HG02885 (cell line): ENCODE results near the gene TCF25.
"Not testable (repeated sequence)": the region's sequence is repeated elsewhere in the genome, so short reads cannot be mapped to it uniquely, and the experiment has no call there.

Experiments
- ATAC-seq: cut with Tn5 transposase; IDR thresholded peaks from one replicate; pipeline ENCODE4 v1.9.1; 2021; ENCODE audit warnings: mild to moderate bottlenecking; ENCODE audit not compliant: unreplicated experiment, poor library complexity

The TCF25 gene

GRCh38 chr16:89873109-89873971, at the start of gene TCF25:
TSS of gene TCF25 (plus strand) at chr16:89873592. CDS start at chr16:89873668, 76 bp downstream.
- ATAC-seq, result peak; percentile 42

- not testable (repeated sequence) for ATAC-seq
These were observed 49.6 kb upstream of the TCF25 start for GRCh38 chr16:89823824-89824148.

GRCh38 chr16:89826531-89827382, 46.6 kb upstream of the TCF25 start:
- no peak for ATAC-seq

GRCh38 chr16:89827383-89828198, 45.8 kb upstream of the TCF25 start:
- ATAC-seq, result no peak

GRCh38 chr16:89828199-89828869, 45.1 kb upstream of the TCF25 start, which contains the start of gene SPIRE2:
TSS of gene SPIRE2 (plus strand) at chr16:89828475. CDS start at chr16:89828551, 76 bp downstream.
- ATAC-seq, result no peak

GRCh38 chr16:89828870-89829629, 44.3 kb upstream of the TCF25 start:
- no peak for ATAC-seq

GRCh38 chr16:89829630-89830437, 43.6 kb upstream of the TCF25 start:
- no peak for ATAC-seq

- no peak for ATAC-seq
These were observed 41.5 kb upstream of the TCF25 start for GRCh38 chr16:89831810-89832328.

- ATAC-seq, result not testable (repeated sequence)
These were observed 39.6 kb upstream of the TCF25 start for GRCh38 chr16:89833664-89834363.

GRCh38 chr16:89834813-89835363, 38.5 kb upstream of the TCF25 start:
- not testable (repeated sequence) for ATAC-seq

- not testable (repeated sequence) for ATAC-seq
These were observed 36.9 kb upstream of the TCF25 start for GRCh38 chr16:89836484-89836883.

GRCh38 chr16:89837014-89837546, 36.3 kb upstream of the TCF25 start:
- ATAC-seq, result no peak

GRCh38 chr16:89841275-89841674, 32.1 kb upstream of the TCF25 start:
- ATAC-seq, result no peak

GRCh38 chr16:89842471-89843408, 30.7 kb upstream of the TCF25 start:
- ATAC-seq, result no peak

GRCh38 chr16:89843409-89844350, 29.7 kb upstream of the TCF25 start:
- no peak for ATAC-seq
